ENCODE measurements around the gene NR2F6.

The NR2F6 gene

GRCh38 chr19:17227798-17228367 is 17.8 kb downstream of the NR2F6 start:
- TF ChIP-seq CEBPB (IDR thresholded peaks at IDR 0.05) (no peak), ZBTB7A (IDR thresholded peaks at IDR 0.05; ENCODE audit: low read depth) (no peak), NFIC (IDR thresholded peaks at IDR 0.05) (no peak), TCF12 (IDR thresholded peaks at IDR 0.05; ENCODE audit: low read depth) (no peak), TAF1 (IDR thresholded peaks at IDR 0.05; ENCODE audit: low read depth) (no peak), YY1 (IDR thresholded peaks at IDR 0.05; ENCODE audit: low read depth) (no peak), EP300 (IDR thresholded peaks at IDR 0.05; ENCODE audit: borderline replicate concordance) (no peak), TEAD4 (IDR thresholded peaks at IDR 0.05) (no peak), FOXM1 (IDR thresholded peaks at IDR 0.05; ENCODE audit: borderline replicate concordance, low read depth) (no peak)

GRCh38 chr19:17226002-17226933 is 19.5 kb downstream of the NR2F6 start, which contains the start of gene OCEL1:
Gene OCEL1, plus strand, starts transcription at chr19:17226226. Its CDS starts 22 bp downstream, at chr19:17226248.
- TF ChIP-seq, protein P1, sequence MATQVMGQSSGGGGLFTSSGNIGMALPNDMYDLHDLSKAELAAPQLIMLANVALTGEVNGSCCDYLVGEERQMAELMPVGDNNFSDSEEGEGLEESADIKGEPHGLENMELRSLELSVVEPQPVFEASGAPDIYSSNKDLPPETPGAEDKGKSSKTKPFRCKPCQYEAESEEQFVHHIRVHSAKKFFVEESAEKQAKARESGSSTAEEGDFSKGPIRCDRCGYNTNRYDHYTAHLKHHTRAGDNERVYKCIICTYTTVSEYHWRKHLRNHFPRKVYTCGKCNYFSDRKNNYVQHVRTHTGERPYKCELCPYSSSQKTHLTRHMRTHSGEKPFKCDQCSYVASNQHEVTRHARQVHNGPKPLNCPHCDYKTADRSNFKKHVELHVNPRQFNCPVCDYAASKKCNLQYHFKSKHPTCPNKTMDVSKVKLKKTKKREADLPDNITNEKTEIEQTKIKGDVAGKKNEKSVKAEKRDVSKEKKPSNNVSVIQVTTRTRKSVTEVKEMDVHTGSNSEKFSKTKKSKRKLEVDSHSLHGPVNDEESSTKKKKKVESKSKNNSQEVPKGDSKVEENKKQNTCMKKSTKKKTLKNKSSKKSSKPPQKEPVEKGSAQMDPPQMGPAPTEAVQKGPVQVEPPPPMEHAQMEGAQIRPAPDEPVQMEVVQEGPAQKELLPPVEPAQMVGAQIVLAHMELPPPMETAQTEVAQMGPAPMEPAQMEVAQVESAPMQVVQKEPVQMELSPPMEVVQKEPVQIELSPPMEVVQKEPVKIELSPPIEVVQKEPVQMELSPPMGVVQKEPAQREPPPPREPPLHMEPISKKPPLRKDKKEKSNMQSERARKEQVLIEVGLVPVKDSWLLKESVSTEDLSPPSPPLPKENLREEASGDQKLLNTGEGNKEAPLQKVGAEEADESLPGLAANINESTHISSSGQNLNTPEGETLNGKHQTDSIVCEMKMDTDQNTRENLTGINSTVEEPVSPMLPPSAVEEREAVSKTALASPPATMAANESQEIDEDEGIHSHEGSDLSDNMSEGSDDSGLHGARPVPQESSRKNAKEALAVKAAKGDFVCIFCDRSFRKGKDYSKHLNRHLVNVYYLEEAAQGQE (IDR thresholded peaks at IDR 0.05; ENCODE audit: low read depth) = no peak
- TF ChIP-seq TEAD4 (IDR thresholded peaks at IDR 0.05) = peak; percentile 4; the same call in 1 of the 2 replicates
- no peak for TF ChIP-seq TCF12 (IDR thresholded peaks at IDR 0.05; ENCODE audit: low read depth)
- peak; percentile 28; the same call in 1 of the 2 replicates for TF ChIP-seq NFIC (IDR thresholded peaks at IDR 0.05)
- TF ChIP-seq RAD21 (IDR thresholded peaks at IDR 0.05; ENCODE audit: low read depth) = 0 out of 2 replicates have a peak, but pooled peaks have one; percentile 2
- TF ChIP-seq CEBPB (IDR thresholded peaks at IDR 0.05) = peak; percentile 80
- TF ChIP-seq EP300 (IDR thresholded peaks at IDR 0.05; ENCODE audit: borderline replicate concordance) = peak; percentile 40; the same call in 1 of the 2 replicates
- TF ChIP-seq YY1 (IDR thresholded peaks at IDR 0.05; ENCODE audit: low read depth) = peak; percentile 29; the same call in 1 of the 2 replicates
- peak; percentile 95 for TF ChIP-seq ZBTB7A (IDR thresholded peaks at IDR 0.05; ENCODE audit: low read depth)
- TF ChIP-seq, protein P2, sequence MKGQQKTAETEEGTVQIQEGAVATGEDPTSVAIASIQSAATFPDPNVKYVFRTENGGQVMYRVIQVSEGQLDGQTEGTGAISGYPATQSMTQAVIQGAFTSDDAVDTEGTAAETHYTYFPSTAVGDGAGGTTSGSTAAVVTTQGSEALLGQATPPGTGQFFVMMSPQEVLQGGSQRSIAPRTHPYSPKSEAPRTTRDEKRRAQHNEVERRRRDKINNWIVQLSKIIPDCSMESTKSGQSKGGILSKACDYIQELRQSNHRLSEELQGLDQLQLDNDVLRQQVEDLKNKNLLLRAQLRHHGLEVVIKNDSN (IDR thresholded peaks at IDR 0.05) = peak; percentile 77
- TF ChIP-seq TAF1 (IDR thresholded peaks at IDR 0.05; ENCODE audit: low read depth) = peak; percentile 43; the same call in 1 of the 2 replicates
- TF ChIP-seq EGR1 (IDR thresholded peaks at IDR 0.05) = peak; percentile 58
- TF ChIP-seq MAX (IDR thresholded peaks at IDR 0.05) = peak; percentile 96
- peak; percentile 67 for TF ChIP-seq CREB1 (IDR thresholded peaks at IDR 0.05; ENCODE audit: low read depth)
- TF ChIP-seq FOXM1 (IDR thresholded peaks at IDR 0.05; ENCODE audit: borderline replicate concordance, low read depth) = peak; percentile 22; the same call in 1 of the 2 replicates

DNA sequence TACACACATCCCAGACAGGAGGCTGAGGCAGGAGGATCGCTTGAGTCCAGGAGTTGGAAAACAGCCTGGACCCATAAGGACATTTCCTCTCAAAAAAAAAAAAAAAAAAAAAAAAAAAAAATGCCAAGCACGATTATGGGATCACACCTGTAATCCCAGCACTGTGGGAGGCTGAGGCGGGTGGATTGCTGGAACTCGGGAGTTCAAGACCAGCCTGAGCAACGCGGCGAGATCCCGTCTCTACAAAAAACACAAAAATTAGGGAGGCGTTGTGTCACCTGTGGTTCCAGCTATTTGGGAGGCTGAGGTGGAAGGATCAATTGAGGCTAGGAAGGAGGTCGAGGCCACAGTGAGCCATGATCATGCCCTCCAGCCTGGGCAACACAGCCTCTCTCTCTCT is 20.7 kb downstream of the NR2F6 start:
- TF ChIP-seq CEBPB (IDR thresholded peaks at IDR 0.05) (no peak), EP300 (IDR thresholded peaks at IDR 0.05; ENCODE audit: borderline replicate concordance) (no peak), YY1 (IDR thresholded peaks at IDR 0.05; ENCODE audit: low read depth) (no peak), MAX (IDR thresholded peaks at IDR 0.05) (no peak), TEAD4 (IDR thresholded peaks at IDR 0.05) (no peak)
- TF ChIP-seq, protein P2 (IDR thresholded peaks at IDR 0.05) = no peak

DNA sequence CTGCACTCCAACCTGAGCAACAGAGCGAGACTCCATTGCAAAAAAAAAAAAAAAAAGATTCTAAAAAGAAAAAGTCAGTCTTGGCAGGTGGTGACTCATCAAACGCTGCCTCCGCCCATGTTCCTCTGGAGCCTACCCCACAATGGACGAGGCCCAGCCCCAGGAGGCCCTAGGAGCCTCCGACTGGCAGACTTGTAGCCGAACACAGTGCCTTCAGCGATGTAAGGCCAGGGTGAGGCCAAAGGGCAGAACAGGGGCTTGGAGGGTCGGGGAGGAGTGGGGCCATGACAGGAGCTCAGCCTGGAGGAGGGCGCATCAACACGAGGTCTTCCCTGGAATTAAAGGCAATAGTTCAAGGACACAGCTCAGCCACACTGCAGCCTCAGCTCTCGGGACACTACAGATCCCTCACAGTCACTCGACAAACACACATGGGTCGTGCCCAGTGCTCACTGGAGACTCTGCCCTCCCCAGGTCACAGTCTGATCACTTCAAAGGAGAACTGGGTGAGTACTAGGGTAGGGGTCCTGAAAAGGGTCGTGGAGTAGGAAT is 25.4 kb downstream of the NR2F6 start:
- TF ChIP-seq ZBTB7A (IDR thresholded peaks at IDR 0.05; ENCODE audit: low read depth) (0 out of 2 replicates have a peak, but pooled peaks have one; percentile 38), EP300 (IDR thresholded peaks at IDR 0.05; ENCODE audit: borderline replicate concordance) (no peak)

DNA sequence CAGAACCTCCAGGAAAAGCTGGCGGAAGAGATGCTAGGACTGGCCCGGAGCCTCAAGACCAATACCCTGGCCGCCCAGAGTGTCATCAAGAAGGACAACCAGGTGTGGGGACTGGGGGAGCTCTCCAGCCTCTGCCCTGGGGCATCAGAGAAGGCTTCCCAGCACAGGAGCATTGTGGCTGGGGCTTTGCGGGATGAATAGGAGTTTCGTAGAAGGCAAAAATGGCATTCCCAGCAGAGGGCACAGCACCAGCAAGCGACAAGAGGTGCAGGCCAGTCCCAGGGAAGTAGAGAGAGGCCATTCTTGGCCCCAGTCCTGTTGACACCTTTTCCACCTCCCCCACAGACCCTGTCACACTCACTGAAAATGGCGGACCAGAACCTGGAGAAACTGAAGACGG is 26.4 kb downstream of the NR2F6 start:
- no peak for TF ChIP-seq MAX (IDR thresholded peaks at IDR 0.05)
- no peak for TF ChIP-seq TCF12 (IDR thresholded peaks at IDR 0.05; ENCODE audit: low read depth)
- no peak for TF ChIP-seq NFIC (IDR thresholded peaks at IDR 0.05)
- no peak for TF ChIP-seq CREB1 (IDR thresholded peaks at IDR 0.05; ENCODE audit: low read depth)
- no peak for TF ChIP-seq EGR1 (IDR thresholded peaks at IDR 0.05)
- no peak for TF ChIP-seq RAD21 (IDR thresholded peaks at IDR 0.05; ENCODE audit: low read depth)
- TF ChIP-seq, protein P1 (IDR thresholded peaks at IDR 0.05; ENCODE audit: low read depth) = no peak
- no peak for TF ChIP-seq FOXM1 (IDR thresholded peaks at IDR 0.05; ENCODE audit: borderline replicate concordance, low read depth)
- no peak for TF ChIP-seq TAF1 (IDR thresholded peaks at IDR 0.05; ENCODE audit: low read depth)
- TF ChIP-seq, protein P2 (IDR thresholded peaks at IDR 0.05) = no peak
- no peak for TF ChIP-seq EP300 (IDR thresholded peaks at IDR 0.05; ENCODE audit: borderline replicate concordance)
- no peak for TF ChIP-seq YY1 (IDR thresholded peaks at IDR 0.05; ENCODE audit: low read depth)
- TF ChIP-seq ZBTB7A (IDR thresholded peaks at IDR 0.05; ENCODE audit: low read depth) = no peak
